HG03342 (cell line): Measurements from ENCODE around the gene C1GALT1C1L.
"Not testable (repeated sequence)": the region's sequence is repeated elsewhere in the genome, so short reads cannot be mapped to it uniquely, and the experiment has no call there.

ENCODE experiments used
- ATAC-seq: cut with Tn5 transposase; IDR thresholded peaks from one replicate; pipeline ENCODE4 v1.9.1; 2021; ENCODE audit warnings: mild to moderate bottlenecking, moderate library complexity; ENCODE audit not compliant: unreplicated experiment

Gene C1GALT1C1L

GRCh38 chr2:43676322-43677050, at the start of gene C1GALT1C1L:
C1GALT1C1L (minus strand) TSS chr2:43676429; CDS start chr2:43676322, 107 bp downstream.
- ATAC-seq, result no peak

GRCh38 chr2:43725711-43726246, 49.5 kb upstream of the C1GALT1C1L start:
- ATAC-seq, result no peak

DNA sequence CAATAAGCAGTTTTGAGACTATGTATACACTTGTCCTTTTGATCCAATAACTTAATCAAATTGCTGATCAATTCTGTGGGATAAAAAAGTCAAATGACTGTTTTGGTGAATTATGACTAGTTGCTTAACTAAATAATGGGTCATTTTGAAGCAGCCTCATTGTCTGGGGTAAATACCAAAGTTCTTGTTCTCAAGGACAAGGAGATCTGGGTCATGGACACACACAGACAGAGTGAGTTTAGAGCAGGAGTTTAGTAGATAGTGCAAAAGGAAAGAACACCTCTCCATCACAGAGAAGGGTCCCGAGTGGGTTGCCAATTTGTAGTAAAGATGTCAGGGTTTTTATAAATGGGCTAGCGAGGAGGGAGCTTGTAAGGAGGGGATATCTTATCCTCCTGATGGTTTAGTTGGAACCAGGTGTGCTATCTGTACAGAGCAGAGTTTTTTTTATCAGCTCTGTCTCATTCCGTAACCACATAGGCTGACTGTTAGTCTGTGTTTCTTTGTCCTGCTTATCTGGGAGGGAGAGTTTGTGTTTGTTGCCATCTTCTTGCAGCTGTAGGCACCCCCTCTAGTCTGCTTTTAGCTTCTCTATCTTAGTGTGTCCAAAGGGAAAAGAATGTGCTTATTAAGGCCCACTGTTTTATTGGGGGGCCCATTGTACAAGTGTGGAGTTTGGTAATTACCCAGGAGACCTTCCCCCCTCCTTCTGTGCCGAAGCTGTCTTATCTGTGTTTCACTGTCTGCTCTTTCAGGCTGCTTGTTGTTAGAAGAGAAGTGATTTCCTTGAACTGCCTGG, 48.7 kb upstream of the C1GALT1C1L start:
- ATAC-seq, result no peak

- no peak for ATAC-seq
Observed at GRCh38 chr2:43718530-43719124, 42.4 kb upstream of the C1GALT1C1L start.

- no peak for ATAC-seq
Observed at GRCh38 chr2:43717322-43717721, 41.1 kb upstream of the C1GALT1C1L start.

- ATAC-seq, result no peak
Observed at GRCh38 chr2:43715300-43716098, 39.3 kb upstream of the C1GALT1C1L start.

DNA sequence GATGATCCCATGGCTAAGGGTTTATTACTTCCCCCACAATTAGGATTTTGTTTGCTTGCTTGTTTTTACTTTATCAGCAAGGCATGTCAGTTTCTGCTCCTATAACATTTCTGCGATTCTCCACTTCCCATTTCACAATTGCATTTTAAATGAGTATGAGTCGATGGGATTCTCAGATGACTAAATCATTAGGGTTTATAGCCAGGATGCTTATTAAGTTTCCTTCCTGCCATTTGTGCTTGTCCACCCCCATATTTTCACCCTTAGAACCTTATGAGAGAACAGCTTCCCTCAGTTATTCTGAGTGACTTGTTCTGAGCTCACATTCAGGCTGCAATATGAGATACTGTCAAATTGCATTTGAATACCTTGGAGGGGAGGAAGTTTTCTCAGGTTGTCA, 37.9 kb upstream of the C1GALT1C1L start:
- ATAC-seq, result no peak

GRCh38 chr2:43710866-43711265, 34.6 kb upstream of the C1GALT1C1L start:
- no peak for ATAC-seq

DNA sequence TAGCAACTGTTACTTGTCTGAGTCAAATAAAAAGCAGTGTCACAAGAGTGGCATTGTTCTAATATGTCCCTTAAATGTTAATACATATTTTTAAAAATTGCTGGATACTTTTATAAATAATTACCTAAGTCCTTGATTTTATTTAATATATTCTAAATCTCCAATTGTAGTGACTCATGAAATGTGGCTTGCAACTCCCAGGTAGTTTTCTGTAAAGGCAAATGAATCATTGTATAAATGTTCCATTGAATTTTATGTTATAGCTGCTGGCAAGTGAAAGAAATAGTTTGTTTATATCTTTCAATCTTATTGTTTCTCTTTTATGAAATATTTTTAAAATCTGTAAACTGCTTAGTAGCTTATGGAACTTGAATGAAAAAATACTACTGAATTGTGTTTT, 32.7 kb upstream of the C1GALT1C1L start:
- no peak for ATAC-seq

DNA sequence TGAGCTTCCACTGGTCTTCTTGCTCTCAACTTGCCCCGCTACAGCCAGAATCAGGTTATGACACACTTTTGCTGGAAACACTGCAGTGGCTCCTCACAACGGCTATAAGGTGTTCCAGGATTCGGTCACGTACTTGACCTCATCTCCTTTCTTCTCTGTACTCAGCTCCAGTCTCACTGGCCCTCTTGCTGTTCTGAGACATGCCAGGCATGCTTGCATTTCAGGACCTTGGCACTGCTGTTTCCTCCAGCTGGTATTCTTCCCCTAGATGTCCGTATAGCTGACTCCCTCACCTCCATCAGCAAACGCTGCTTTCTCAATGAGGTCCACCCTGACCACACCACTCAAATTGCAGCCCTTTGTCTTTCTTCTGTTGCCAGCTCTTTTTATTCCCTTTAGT, 31.9 kb upstream of the C1GALT1C1L start:
- no peak for ATAC-seq

DNA sequence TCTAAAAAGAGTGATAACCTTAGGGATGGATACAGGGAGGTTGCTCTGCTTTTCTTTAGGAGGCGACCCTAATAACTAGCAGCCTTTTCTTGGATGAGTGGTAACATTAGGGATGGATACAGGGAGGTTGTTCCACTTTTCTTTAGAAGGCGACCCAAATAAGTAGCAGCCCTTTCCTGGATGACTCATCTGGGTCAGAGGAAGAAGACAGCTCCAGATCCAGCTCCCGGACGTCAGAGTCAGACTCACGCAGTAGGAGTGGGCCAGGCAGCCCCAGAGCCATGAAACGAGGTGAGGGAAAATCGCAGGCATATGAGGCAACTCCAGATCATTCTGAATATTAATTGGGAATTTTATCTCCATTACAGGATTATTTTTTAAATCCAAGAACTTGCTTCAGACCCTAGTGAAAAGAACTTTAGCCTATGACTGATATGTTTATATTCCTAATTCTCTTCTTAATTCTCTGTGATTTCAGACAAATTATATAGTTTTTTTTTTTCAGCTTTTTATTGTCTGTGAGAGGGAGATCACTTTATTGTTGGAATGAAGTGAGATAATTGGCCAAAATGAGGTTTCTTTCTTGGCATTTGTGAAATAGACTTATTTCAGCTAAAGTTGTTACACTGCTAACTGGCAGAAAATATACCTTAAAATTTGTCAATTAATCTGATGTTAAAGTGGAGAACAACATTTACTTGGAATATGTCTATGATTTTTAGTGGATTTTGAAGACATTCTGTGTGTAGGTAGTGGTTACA, 31.2 kb upstream of the C1GALT1C1L start:
- ATAC-seq, result no peak

GRCh38 chr2:43701111-43701510, 24.9 kb upstream of the C1GALT1C1L start:
- no peak for ATAC-seq

DNA sequence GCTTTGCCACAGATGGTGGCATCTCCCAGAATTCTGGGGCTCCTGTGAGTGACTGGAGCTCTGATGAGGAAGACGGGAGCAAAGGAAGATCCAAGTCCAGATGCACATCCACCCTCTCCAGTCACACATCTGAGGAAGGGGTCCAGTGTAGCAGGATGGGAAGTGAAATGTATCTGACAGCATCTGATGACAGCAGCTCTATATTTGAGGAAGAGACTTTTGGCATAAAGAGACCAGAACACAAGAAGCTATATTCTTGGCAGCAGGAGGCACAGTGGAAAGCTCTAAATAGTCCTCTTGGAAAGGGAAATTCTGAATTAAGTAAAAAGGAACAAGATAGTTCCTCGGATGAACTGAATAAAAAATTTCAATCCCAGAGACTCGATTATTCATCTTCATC, 23.5 kb upstream of the C1GALT1C1L start:
- no peak for ATAC-seq

DNA sequence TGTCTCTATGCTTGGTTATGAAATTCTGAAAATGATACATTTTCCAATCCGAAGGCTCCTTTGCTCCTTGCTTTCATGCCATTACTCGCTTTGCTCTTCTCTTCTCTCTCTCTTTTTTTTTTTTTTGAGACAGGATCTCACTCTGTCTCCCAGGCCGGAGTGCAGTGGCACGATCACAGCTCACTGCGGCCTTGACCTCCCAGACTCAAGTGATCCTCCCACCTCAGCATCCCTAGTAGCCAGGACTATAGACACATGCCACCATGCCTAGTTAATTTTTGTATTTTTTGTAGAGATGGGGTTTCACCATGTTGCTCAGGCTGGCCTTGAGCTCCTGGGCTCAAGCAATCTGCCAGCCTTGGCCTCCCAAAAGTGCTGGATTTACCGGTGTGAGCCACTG, 21.9 kb upstream of the C1GALT1C1L start:
- ATAC-seq, result not testable (repeated sequence)

GRCh38 chr2:43692428-43692994, 16.3 kb upstream of the C1GALT1C1L start:
- ATAC-seq, result no peak

DNA sequence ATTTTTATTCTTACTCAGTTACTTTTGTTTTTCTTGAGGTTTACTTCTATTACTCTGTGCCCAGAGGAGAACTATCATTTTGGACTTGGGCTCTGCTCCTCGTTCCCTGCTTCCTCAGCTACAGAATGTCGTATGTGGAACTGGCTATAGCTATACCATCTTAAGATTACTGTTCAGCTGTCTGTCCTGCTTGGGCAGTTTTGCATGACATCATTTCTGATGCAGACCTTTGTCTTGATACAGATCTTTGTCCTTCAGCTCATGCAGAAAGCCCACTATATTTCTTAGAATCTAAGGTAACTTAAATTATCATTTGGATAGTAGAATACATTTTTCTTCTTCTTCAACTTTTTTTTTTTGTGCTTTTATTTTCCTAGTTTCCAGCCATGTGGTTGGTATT, 13.8 kb upstream of the C1GALT1C1L start:
- no peak for ATAC-seq

GRCh38 chr2:43685357-43685756, 9.1 kb upstream of the C1GALT1C1L start:
- no peak for ATAC-seq

DNA sequence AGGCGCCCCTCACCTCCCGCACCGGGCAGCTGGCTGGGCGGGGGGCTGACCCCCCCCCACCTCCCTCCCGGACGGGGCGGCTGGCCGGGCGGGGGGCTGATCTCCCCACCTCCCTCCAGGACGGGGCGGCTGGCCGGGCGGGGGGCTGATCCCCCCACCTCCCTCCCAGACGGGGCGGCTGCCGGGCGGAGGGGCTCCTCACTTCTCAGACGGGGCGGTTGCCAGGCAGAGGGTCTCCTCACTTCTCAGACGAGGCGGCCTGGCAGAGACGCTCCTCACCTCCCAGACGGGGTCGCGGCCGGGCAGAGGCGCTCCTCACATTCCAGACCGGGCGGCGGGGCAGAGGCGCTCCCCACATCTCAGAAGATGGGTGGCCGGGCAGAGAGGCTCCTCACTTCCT, 1.6 kb upstream of the C1GALT1C1L start:
- not testable (repeated sequence) for ATAC-seq

DNA sequence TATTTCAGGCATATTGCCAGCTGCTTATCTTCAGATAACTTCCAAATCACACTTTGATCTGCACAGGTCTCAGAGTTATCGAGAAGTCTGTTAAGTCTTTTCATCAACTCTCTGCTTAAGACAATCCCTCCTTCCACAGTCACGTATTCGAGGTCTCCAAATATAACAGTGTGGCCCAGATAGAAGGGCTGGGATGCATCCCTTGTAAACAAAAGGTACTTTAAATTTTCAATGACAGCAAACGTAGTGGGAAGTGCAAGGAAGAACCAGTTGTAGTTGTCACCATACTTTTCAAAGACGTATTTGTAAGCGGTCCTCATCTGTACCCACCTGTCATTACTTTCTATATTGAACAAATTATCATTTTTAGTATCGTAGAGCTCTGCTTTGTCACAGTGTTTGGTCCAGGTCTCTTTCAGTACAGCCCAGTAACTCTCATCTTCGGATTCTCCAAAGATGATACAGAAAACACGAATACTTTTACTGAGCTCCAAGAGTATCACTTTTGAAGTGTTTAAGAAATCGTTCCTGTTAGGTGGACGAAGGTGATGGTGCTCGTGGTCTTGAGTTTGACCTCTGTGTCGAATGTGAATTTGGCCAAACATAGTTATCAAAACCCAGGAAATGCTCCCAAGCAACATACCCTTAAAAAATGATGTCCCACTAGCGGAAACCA, 445 bp downstream of the C1GALT1C1L start:
- no peak for ATAC-seq
